IMR-90 (cell line): ENCODE measurements around the gene LCAT. TPM values are rescaled to one million over a fixed set of nuclear protein-coding genes. Genes with fewer than 3 reads are reported as not detected.

ENCODE experiments used
- ATAC-seq: fragments of 200-7000 bp; cut with Tn5 transposase; 2 replicates; pipeline ENCODE4 v1.9.1; 2020; ENCODE audit warnings: low read depth, mild to moderate bottlenecking, moderate library complexity
- BruUV-seq: library from RNA; stranded (reverse); fragments of 400-500 nt; replicated peaks from 2 replicates; lab custom pipeline; 2021; lab: Mats Ljungman, UMichigan
- CTCF ChIA-PET: fragments of 300-600 bp; formaldehyde crosslinking; extraction: SDS; loops from one replicate; lab custom pipeline; 2021; ENCODE audit warnings: antibody characterized with exemption; lab: Yijun Ruan, JAX
- POLR2A ChIA-PET: fragments of 300-600 bp; sonication (Branson Sonifier 250); formaldehyde crosslinking; loops from one replicate; lab custom pipeline; 2022; ENCODE audit warnings: antibody characterized with exemption; ENCODE audit not compliant: unreplicated experiment; lab: Charles Lee
- DNase-seq: peaks from one replicate; pipeline ENCODE4 v3.0.0; 2013
- H2AFZ ChIP-seq: replicated peaks from 2 replicates; pipeline ENCODE3; 2013; ENCODE audit warnings: low read length, mild to moderate bottlenecking; ENCODE audit not compliant: poor library complexity
- H2AK5ac ChIP-seq: 2 replicates; pipeline ENCODE4 v1.6.1; 2013; ENCODE audit warnings: low read depth, low read length, inconsistent platforms
- H2AK9ac ChIP-seq: replicated peaks from 2 replicates; pipeline ENCODE3; 2013; ENCODE audit warnings: mild to moderate bottlenecking, low read depth, low read length, moderate library complexity; ENCODE audit not compliant: poor library complexity
- H2BK120ac ChIP-seq: 2 replicates; pipeline ENCODE4 v1.6.1; 2013; ENCODE audit warnings: low read depth, low read length, inconsistent platforms
- H2BK15ac ChIP-seq: 3 replicates; pipeline ENCODE4 v1.6.1; 2013; ENCODE audit warnings: low read depth, low read length, inconsistent platforms
- H2BK20ac ChIP-seq: 2 replicates; pipeline ENCODE4 v1.6.1; 2013; ENCODE audit warnings: low read depth, mild to moderate bottlenecking, inconsistent platforms, low read length, moderate library complexity
- H2BK5ac ChIP-seq: 2 replicates; pipeline ENCODE4 v1.6.1; 2013; ENCODE audit warnings: mild to moderate bottlenecking, low read depth, low read length, inconsistent platforms; ENCODE audit not compliant: poor library complexity, severe bottlenecking
- H3K14ac ChIP-seq: replicated peaks from 2 replicates; pipeline ENCODE4 v1.6.1; 2013; ENCODE audit warnings: low read depth, low read length, inconsistent platforms
- H3K18ac ChIP-seq: 2 replicates; pipeline ENCODE4 v1.6.1; 2013; ENCODE audit warnings: low read depth, low read length, control low read depth
- H3K23ac ChIP-seq: 2 replicates; pipeline ENCODE4 v1.6.1; 2013; ENCODE audit warnings: low read depth, low read length, inconsistent platforms
- H3K27ac ChIP-seq: 2 replicates; pipeline ENCODE4 v1.5.1; 2013; ENCODE audit warnings: mild to moderate bottlenecking, control low read depth, low read length; ENCODE audit not compliant: insufficient read depth
- H3K27me3 ChIP-seq: 2 replicates; pipeline ENCODE4 v1.6.1; 2013; ENCODE audit warnings: low read length; ENCODE audit not compliant: control insufficient read depth, insufficient read depth
- H3K36me3 ChIP-seq: 2 replicates; pipeline ENCODE4 v1.6.1; 2013; ENCODE audit warnings: low read length, mixed read lengths; ENCODE audit not compliant: control insufficient read depth, insufficient read depth
- H3K4ac ChIP-seq: 2 replicates; pipeline ENCODE4 v1.6.1; 2013; ENCODE audit warnings: low read depth, low read length, inconsistent platforms
- H3K4me1 ChIP-seq: 2 replicates; pipeline ENCODE4 v1.6.1; 2013; ENCODE audit warnings: low read length, mixed read lengths; ENCODE audit not compliant: control insufficient read depth, insufficient read depth
- H3K4me2 ChIP-seq: 2 replicates; pipeline ENCODE4 v1.6.1; 2013; ENCODE audit warnings: low read depth, mild to moderate bottlenecking, control low read depth, low read length, moderate library complexity
- H3K4me3 ChIP-seq: 2 replicates; pipeline ENCODE4 v1.5.1; 2013; ENCODE audit warnings: low read depth, mild to moderate bottlenecking, control low read depth, low read length, moderate library complexity; ENCODE audit not compliant: insufficient read depth
- H3K56ac ChIP-seq: 2 replicates; pipeline ENCODE4 v1.6.1; 2013; ENCODE audit warnings: low read length, inconsistent platforms; ENCODE audit not compliant: insufficient read depth; ENCODE audit errors: extremely low read depth
- H3K79me1 ChIP-seq, 2 experiments: 2 replicates each; pipeline ENCODE4 v1.6.1; 2013; ENCODE audit warnings: low read length in 2 of 2, inconsistent platforms in 1 of 2, low read depth in 1 of 2
- H3K9ac ChIP-seq: 2 replicates; pipeline ENCODE4 v1.6.1; 2013; ENCODE audit warnings: low read depth, low read length, control low read depth
- H3K9me1 ChIP-seq: 2 replicates; pipeline ENCODE4 v1.6.1; 2013; ENCODE audit warnings: low read length, inconsistent platforms; ENCODE audit not compliant: insufficient read depth
- H3K9me3 ChIP-seq: 2 replicates; pipeline ENCODE4 v1.6.1; 2013; ENCODE audit warnings: low read length; ENCODE audit not compliant: control insufficient read depth, insufficient read depth
- H4K20me1 ChIP-seq: 2 replicates; pipeline ENCODE4 v1.6.1; 2013; ENCODE audit warnings: low read length, inconsistent platforms; ENCODE audit not compliant: insufficient read depth
- H4K5ac ChIP-seq: 2 replicates; pipeline ENCODE4 v1.6.1; 2013; ENCODE audit warnings: mild to moderate bottlenecking, low read depth, low read length, control low read depth
- H4K8ac ChIP-seq, 2 experiments: 2 replicates each; pipeline ENCODE4 v1.6.1; 2013; ENCODE audit warnings: low read depth in 2 of 2, low read length in 2 of 2, control low read depth in 1 of 2, inconsistent platforms in 1 of 2
- H4K91ac ChIP-seq: 2 replicates; pipeline ENCODE4 v1.6.1; 2013; ENCODE audit warnings: low read depth, low read length, inconsistent platforms; ENCODE audit not compliant: insufficient read depth
- CEBPB ChIP-seq: IDR thresholded peaks from 2 replicates; pipeline ENCODE4 v1.6.1; 2012; ENCODE audit warnings: low read depth, low read length, improper control_type of control experiment
- MAFK ChIP-seq: IDR thresholded peaks from 2 replicates; pipeline ENCODE4 v1.6.1; 2012; ENCODE audit warnings: low read depth, low read length, improper control_type of control experiment
- POLR2A ChIP-seq: IDR thresholded peaks from 2 replicates; pipeline ENCODE4 v1.6.1; 2012; ENCODE audit warnings: mild to moderate bottlenecking, low read depth, low read length
- SMC3 ChIP-seq: fragments of 150-350 bp; IDR thresholded peaks from 2 replicates; pipeline ENCODE4 v1.6.1; 2016; ENCODE audit warnings: low read depth, mild to moderate bottlenecking, antibody characterized with exemption, low read length, moderate library complexity
- WGBS, 2 experiments: methylation state at CpG; one replicate each; pipeline versions ENCODE4 v1.1.5 to v1.1.7; 2013; ENCODE audit warnings: missing lambda C conversion rate in 2 of 2; ENCODE audit not compliant: insufficient read length in 1 of 2; ENCODE audit errors: extremely low coverage in 2 of 2; 5-methylcytosine and 5-hydroxymethylcytosine counted together
- dilution Hi-C: fragments of 300-500 bp; cut with HindIII; formaldehyde crosslinking; loops from one replicate; pipeline ENCODE4 v1.14.3; 2018; ENCODE audit warnings: low sequenced_read_pairs; ENCODE audit not compliant: unreplicated experiment
- in situ Hi-C: fragments of 300-500 bp; cut with MboI; formaldehyde crosslinking; loops from 3 replicates; pipeline ENCODE4 v1.14.3; 2019; ENCODE audit warnings: low sequenced_read_pairs, inconsistent platforms, mixed read lengths
- intact Hi-C: fragments of 100-400 bp; cut with micrococcal nuclease; formaldehyde crosslinking; loops from 2 replicates; pipeline ENCODE4 v1.10.0; 2022
- polyA plus RNA-seq, 3 experiments: library from polyadenylated mRNA; depleted of rRNA; stranded (reverse); fragments of >200 nt; gene quantifications; 2 replicates each; pipeline ENCODE4 v1.2.3, GENCODE V29; 2012; ENCODE audit warnings: low replicate concordance in 1 of 3
- total RNA-seq: library from RNA; depleted of rRNA; stranded (reverse); fragments of >200 nt; gene quantifications from 2 replicates; pipeline ENCODE4 v1.2.3, GENCODE V29; 2012

LCAT gene
- total and polyA plus RNA-seq, 2 of the 4 experiments (the other 2 are of a cell fraction): 1.4 to 18.8 TPM

- in situ Hi-C loops: loop anchor here (25.0 kb wide), 1 partner anchor 399 kb away; the partner anchor contains the start of gene RIPOR1
- Histone ChIP-seq H2BK15ac (peak within 1 kb of the TSS; percentile 46; the same call in 2 of the 3 replicates), H2AK9ac (peak within 1 kb of the TSS; percentile 100), H3K56ac (peak within 1 kb of the TSS; percentile 89), H3K18ac (peak within 1 kb of the TSS; percentile 26), H2BK20ac (peak within 1 kb of the TSS; percentile 11; the same call in 1 of the 2 replicates), H3K4me1 (peaks cover 11% of the 10 kb centered on the region), H3K9ac (peak within 1 kb of the TSS; percentile 99), H3K9me3 (no peaks in the 10 kb centered on the region), H3K14ac (peak within 1 kb of the TSS; percentile 99), H4K5ac (peak within 1 kb of the TSS; percentile 87), H2BK120ac (peak within 1 kb of the TSS; percentile 64), H3K9me1 (peaks cover 12% of the 10 kb centered on the region), H4K91ac (peak within 1 kb of the TSS; percentile 93), H2AK5ac (peak within 1 kb of the TSS; percentile 98), H4K20me1 (peaks cover 17% of the 10 kb centered on the region), H3K36me3 (peaks cover 22% of the 10 kb centered on the region), H3K27ac (peak within 1 kb of the TSS; percentile 98), H2BK5ac (peak within 1 kb of the TSS; percentile 89), H3K4me2 (peak within 1 kb of the TSS; percentile 81), H3K4me3 (peak within 1 kb of the TSS; percentile 94), H3K23ac (peak within 1 kb of the TSS; percentile 97), H3K4ac (peak within 1 kb of the TSS; percentile 95), H3K79me1 (peaks cover 14 to 53% of the 10 kb centered on the region in 2 experiments; a peak in 3 of 4 replicates), H3K27me3 (no peaks in the 10 kb centered on the region), H2AFZ (peak within 1 kb of the TSS; percentile 99), H4K8ac (peak within 1 kb of the TSS; percentile 91 to 97)
- BruUV-seq: no TSS peak
- ATAC-seq: peak; percentile 27
- POLR2A ChIA-PET: interaction anchor here (0.5 to 0.7 kb wide), 3 partner anchors 169 to 415 kb away, joined by 3 to 11 read pairs (median 3); partner anchors contain the start of gene ACD
- peak; percentile 72 for DNase-seq
- dilution Hi-C loops: no loop called here
- CTCF ChIA-PET: interaction anchor here (0.6 to 3.0 kb wide), 3 partner anchors 16 to 120 kb away, joined by 3 to 16 read pairs (median 3); no protein-coding TSS in a partner anchor
- intact Hi-C loops: loop anchor here (5.0 kb wide), 1 partner anchor 374 kb away; the partner anchor contains the start of gene CTCF
- TF ChIP-seq MAFK: no peak
- TF ChIP-seq SMC3: no peak
- peak; percentile 18 for TF ChIP-seq POLR2A
- no peak for TF ChIP-seq CEBPB
- WGBS, 2 experiments: 0% methylated on average over 21 of the region's 54 CpGs; no CpG with 5 or more reads in 1 of the 2 experiments
Observed at GRCh38 chr16:67936124-67936879, 7.6 kb downstream of the LCAT start, which contains the start of gene PSMB10. Gene PSMB10 (minus strand): TSS chr16:67936850. CDS start chr16:67936749, 101 bp downstream.
